Activated CD4-positive, alpha-beta T cell treated with anti-CD3 and anti-CD28 coated beads, Interleukin-2, amount 10 ng/mL, durations not matched to agents 24 days and 14 days (primary cell): Measurements from ENCODE around the gene APOH. TPM values are rescaled to one million over a fixed set of nuclear protein-coding genes. Genes with fewer than 3 reads are reported as not detected.

Experiments used
- DNase-seq: peaks from one replicate; pipeline ENCODE4 v3.0.0; 2022
- H3K27ac Mint-ChIP-seq: one replicate; pipeline ENCODE4 v1.8.0; 2022; ENCODE audit warnings: mild to moderate bottlenecking, mixed read lengths
- H3K27me3 Mint-ChIP-seq: one replicate; pipeline ENCODE4 v1.8.0; 2022; ENCODE audit warnings: mixed read lengths
- H3K36me3 Mint-ChIP-seq: one replicate; pipeline ENCODE4 v1.8.0; 2022; ENCODE audit warnings: low read depth, mild to moderate bottlenecking, mixed read lengths
- H3K4me1 Mint-ChIP-seq: one replicate; pipeline ENCODE4 v1.8.0; 2021; ENCODE audit warnings: mixed read lengths
- H3K4me3 Mint-ChIP-seq: one replicate; pipeline ENCODE4 v1.8.0; 2022; ENCODE audit warnings: mild to moderate bottlenecking, moderate library complexity, mixed read lengths
- H3K9me3 Mint-ChIP-seq: one replicate; pipeline ENCODE4 v1.8.0; 2021; ENCODE audit warnings: mixed read lengths
- intact Hi-C: fragments of 100-400 bp; cut with micrococcal nuclease; formaldehyde crosslinking; loops from one replicate; pipeline ENCODE4 v1.15.1; 2023
- total RNA-seq: library from RNA; stranded (reverse); gene quantifications from 2 replicates; pipeline ENCODE4 v1.2.3, GENCODE V29; 2022

Gene APOH
- total RNA-seq: not detected in 2 replicates

- no peak for DNase-seq
- H3K4me1 Mint-ChIP-seq: peaks cover 2% of the 10 kb centered on the region
- H3K27ac Mint-ChIP-seq: no peak within 1 kb of the TSS
- peaks cover 17% of the 10 kb centered on the region for H3K27me3 Mint-ChIP-seq
- H3K9me3 Mint-ChIP-seq: no peaks in the 10 kb centered on the region
- H3K4me3 Mint-ChIP-seq: no peak within 1 kb of the TSS
- H3K36me3 Mint-ChIP-seq: no peaks in the 10 kb centered on the region
- intact Hi-C loops: no loop called here
These were observed at the start of gene APOH for GRCh38 chr17:66228887-66229782. TSS of gene APOH (minus strand) at chr17:66229415. CDS start at chr17:66229379, 36 bp downstream.

GRCh38 chr17:66277191-66277590 lies 48.0 kb upstream of the APOH start:
- Mint-ChIP-seq H3K4me1 (peaks cover 4% of the 10 kb centered on the region), H3K27me3 (peaks cover 9% of the 10 kb centered on the region), H3K4me3 (no peak overlapping the region), H3K27ac (no peak overlapping the region), H3K9me3 (no peaks in the 10 kb centered on the region), H3K36me3 (no peaks in the 10 kb centered on the region)
- intact Hi-C loops: no loop called here
- no peak for DNase-seq

- peaks cover 4% of the 10 kb centered on the region for H3K4me1 Mint-ChIP-seq
- H3K27me3 Mint-ChIP-seq: peaks cover 9% of the 10 kb centered on the region
- no peak overlapping the region for H3K4me3 Mint-ChIP-seq
- H3K9me3 Mint-ChIP-seq: no peaks in the 10 kb centered on the region
- DNase-seq: no peak
- no peaks in the 10 kb centered on the region for H3K36me3 Mint-ChIP-seq
- H3K27ac Mint-ChIP-seq: no peak overlapping the region
- intact Hi-C loops: no loop called here
These were observed 47.2 kb upstream of the APOH start for GRCh38 chr17:66276328-66276937.

- no peak for DNase-seq
- Mint-ChIP-seq H3K27ac (no peak overlapping the region), H3K9me3 (peaks cover 1% of the 10 kb centered on the region), H3K4me1 (peaks cover 4% of the 10 kb centered on the region), H3K27me3 (peaks cover 14% of the 10 kb centered on the region), H3K36me3 (no peaks in the 10 kb centered on the region), H3K4me3 (no peak overlapping the region)
- intact Hi-C loops: no loop called here
These were observed 46.4 kb upstream of the APOH start for GRCh38 chr17:66275651-66276050.

GRCh38 chr17:66273586-66273848 lies 44.3 kb upstream of the APOH start:
- H3K36me3 Mint-ChIP-seq: no peaks in the 10 kb centered on the region
- H3K27ac Mint-ChIP-seq: no peak overlapping the region
- intact Hi-C loops: no loop called here
- no peak for DNase-seq
- H3K27me3 Mint-ChIP-seq: peaks cover 19% of the 10 kb centered on the region
- H3K9me3 Mint-ChIP-seq: peaks cover 4% of the 10 kb centered on the region
- peaks cover 4% of the 10 kb centered on the region for H3K4me1 Mint-ChIP-seq
- H3K4me3 Mint-ChIP-seq: no peak overlapping the region

- no peak for DNase-seq
- Mint-ChIP-seq H3K27me3 (peaks cover 21% of the 10 kb centered on the region), H3K9me3 (peaks cover 4% of the 10 kb centered on the region), H3K27ac (no peak overlapping the region), H3K4me1 (peaks cover 4% of the 10 kb centered on the region), H3K4me3 (no peak overlapping the region), H3K36me3 (no peaks in the 10 kb centered on the region)
- intact Hi-C loops: no loop called here
These were observed 43.8 kb upstream of the APOH start for GRCh38 chr17:66272811-66273585.

- intact Hi-C loops: no loop called here
- Mint-ChIP-seq H3K9me3 (peaks cover 4% of the 10 kb centered on the region), H3K36me3 (no peaks in the 10 kb centered on the region), H3K27me3 (peaks cover 19% of the 10 kb centered on the region), H3K27ac (no peak overlapping the region), H3K4me1 (peaks cover 4% of the 10 kb centered on the region), H3K4me3 (no peak overlapping the region)
- no peak for DNase-seq
These were observed 42.3 kb upstream of the APOH start for GRCh38 chr17:66271512-66271911.

GRCh38 chr17:66270106-66270505 lies 40.9 kb upstream of the APOH start:
- H3K27me3 Mint-ChIP-seq: peaks cover 17% of the 10 kb centered on the region
- DNase-seq: no peak
- no peaks in the 10 kb centered on the region for H3K36me3 Mint-ChIP-seq
- H3K4me1 Mint-ChIP-seq: peaks cover 2% of the 10 kb centered on the region
- no peak overlapping the region for H3K4me3 Mint-ChIP-seq
- H3K27ac Mint-ChIP-seq: no peak overlapping the region
- peaks cover 4% of the 10 kb centered on the region for H3K9me3 Mint-ChIP-seq
- intact Hi-C loops: no loop called here

- Mint-ChIP-seq H3K4me3 (no peak overlapping the region), H3K4me1 (peaks cover 11% of the 10 kb centered on the region), H3K36me3 (no peaks in the 10 kb centered on the region), H3K27me3 (peaks cover 20% of the 10 kb centered on the region), H3K9me3 (peaks cover 4% of the 10 kb centered on the region), H3K27ac (no peak overlapping the region)
- no peak for DNase-seq
- intact Hi-C loops: no loop called here
These were observed 39.2 kb upstream of the APOH start for GRCh38 chr17:66268247-66268927.

- peaks cover 9% of the 10 kb centered on the region for H3K4me1 Mint-ChIP-seq
- H3K36me3 Mint-ChIP-seq: no peaks in the 10 kb centered on the region
- H3K9me3 Mint-ChIP-seq: no peaks in the 10 kb centered on the region
- H3K4me3 Mint-ChIP-seq: no peak overlapping the region
- no peak for DNase-seq
- H3K27ac Mint-ChIP-seq: no peak overlapping the region
- H3K27me3 Mint-ChIP-seq: peaks cover 15% of the 10 kb centered on the region
- intact Hi-C loops: no loop called here
These were observed 35.5 kb upstream of the APOH start for GRCh38 chr17:66264696-66265095.

- DNase-seq: no peak
- Mint-ChIP-seq H3K27me3 (peaks cover 12% of the 10 kb centered on the region), H3K9me3 (no peaks in the 10 kb centered on the region), H3K4me1 (peaks cover 9% of the 10 kb centered on the region), H3K36me3 (no peaks in the 10 kb centered on the region), H3K27ac (no peak overlapping the region), H3K4me3 (no peak overlapping the region)
- intact Hi-C loops: no loop called here
These were observed 33.6 kb upstream of the APOH start for GRCh38 chr17:66262767-66263166.

- intact Hi-C loops: no loop called here
- no peak overlapping the region for H3K4me3 Mint-ChIP-seq
- no peak overlapping the region for H3K27ac Mint-ChIP-seq
- no peaks in the 10 kb centered on the region for H3K36me3 Mint-ChIP-seq
- no peak for DNase-seq
- H3K9me3 Mint-ChIP-seq: no peaks in the 10 kb centered on the region
- H3K27me3 Mint-ChIP-seq: peaks cover 8% of the 10 kb centered on the region
- H3K4me1 Mint-ChIP-seq: peaks cover 12% of the 10 kb centered on the region
These were observed 31.5 kb upstream of the APOH start for GRCh38 chr17:66260688-66261087.

GRCh38 chr17:66260275-66260674 lies 31.1 kb upstream of the APOH start:
- peaks cover 8% of the 10 kb centered on the region for H3K27me3 Mint-ChIP-seq
- intact Hi-C loops: no loop called here
- no peaks in the 10 kb centered on the region for H3K9me3 Mint-ChIP-seq
- H3K4me3 Mint-ChIP-seq: no peak overlapping the region
- H3K4me1 Mint-ChIP-seq: peaks cover 17% of the 10 kb centered on the region
- DNase-seq: no peak
- H3K36me3 Mint-ChIP-seq: no peaks in the 10 kb centered on the region
- H3K27ac Mint-ChIP-seq: no peak overlapping the region
